HG02943 (cell line): Measurements from ENCODE around the gene PHGDH.

ENCODE experiments used
- ATAC-seq: cut with Tn5 transposase; IDR thresholded peaks from one replicate; pipeline ENCODE4 v1.9.1; 2021; ENCODE audit warnings: mild to moderate bottlenecking, low read depth, moderate library complexity; ENCODE audit not compliant: unreplicated experiment

Gene PHGDH

GRCh38 chr1:119752592-119752991 is 40.9 kb downstream of the PHGDH start:
- no peak for ATAC-seq

- ATAC-seq, result no peak
Measured at GRCh38 chr1:119758584-119758983, 46.9 kb downstream of the PHGDH start.

GRCh38 chr1:119762409-119762808 is 50.7 kb downstream of the PHGDH start:
- ATAC-seq, result no peak

- no peak for ATAC-seq
Measured at GRCh38 chr1:119762953-119763352, 51.2 kb downstream of the PHGDH start.

GRCh38 chr1:119764220-119764619 is 52.5 kb downstream of the PHGDH start:
- ATAC-seq, result no peak

- ATAC-seq, result no peak
Measured at GRCh38 chr1:119766374-119766794, 54.6 kb downstream of the PHGDH start.

GRCh38 chr1:119767486-119767885 is 55.8 kb downstream of the PHGDH start:
- no peak for ATAC-seq

GRCh38 chr1:119768778-119769177 is 57.0 kb downstream of the PHGDH start, which contains the start of gene HMGCS2:
TSS of gene HMGCS2 (minus strand) at chr1:119768905. CDS start at chr1:119768844, 61 bp downstream.
- ATAC-seq, result no peak

GRCh38 chr1:119771016-119771415 is 59.3 kb downstream of the PHGDH start:
- no peak for ATAC-seq

GRCh38 chr1:119771770-119772169 is 60.0 kb downstream of the PHGDH start:
- no peak for ATAC-seq

GRCh38 chr1:119772298-119772697 is 60.6 kb downstream of the PHGDH start:
- no peak for ATAC-seq

GRCh38 chr1:119773711-119774241 is 62.0 kb downstream of the PHGDH start:
- ATAC-seq, result no peak

GRCh38 chr1:119774746-119775490 is 63.2 kb downstream of the PHGDH start:
- ATAC-seq, result no peak

- no peak for ATAC-seq
Measured at GRCh38 chr1:119778359-119778758, 66.6 kb downstream of the PHGDH start.

- ATAC-seq, result no peak
Measured at GRCh38 chr1:119778886-119779560, 67.3 kb downstream of the PHGDH start.

- no peak for ATAC-seq
Measured at GRCh38 chr1:119779869-119780356, 68.2 kb downstream of the PHGDH start.

- no peak for ATAC-seq
Measured at GRCh38 chr1:119781434-119782210, 69.9 kb downstream of the PHGDH start.

GRCh38 chr1:119782631-119783325 is 71.0 kb downstream of the PHGDH start:
- no peak for ATAC-seq

GRCh38 chr1:119783354-119784185 is 71.8 kb downstream of the PHGDH start:
- no peak for ATAC-seq
